ENCODE data around the gene PLA2G4A.
"Not testable (repeated sequence)": the region's sequence is repeated elsewhere in the genome, so short reads cannot be mapped to it uniquely, and the experiment has no call there.

PLA2G4A gene

DNA sequence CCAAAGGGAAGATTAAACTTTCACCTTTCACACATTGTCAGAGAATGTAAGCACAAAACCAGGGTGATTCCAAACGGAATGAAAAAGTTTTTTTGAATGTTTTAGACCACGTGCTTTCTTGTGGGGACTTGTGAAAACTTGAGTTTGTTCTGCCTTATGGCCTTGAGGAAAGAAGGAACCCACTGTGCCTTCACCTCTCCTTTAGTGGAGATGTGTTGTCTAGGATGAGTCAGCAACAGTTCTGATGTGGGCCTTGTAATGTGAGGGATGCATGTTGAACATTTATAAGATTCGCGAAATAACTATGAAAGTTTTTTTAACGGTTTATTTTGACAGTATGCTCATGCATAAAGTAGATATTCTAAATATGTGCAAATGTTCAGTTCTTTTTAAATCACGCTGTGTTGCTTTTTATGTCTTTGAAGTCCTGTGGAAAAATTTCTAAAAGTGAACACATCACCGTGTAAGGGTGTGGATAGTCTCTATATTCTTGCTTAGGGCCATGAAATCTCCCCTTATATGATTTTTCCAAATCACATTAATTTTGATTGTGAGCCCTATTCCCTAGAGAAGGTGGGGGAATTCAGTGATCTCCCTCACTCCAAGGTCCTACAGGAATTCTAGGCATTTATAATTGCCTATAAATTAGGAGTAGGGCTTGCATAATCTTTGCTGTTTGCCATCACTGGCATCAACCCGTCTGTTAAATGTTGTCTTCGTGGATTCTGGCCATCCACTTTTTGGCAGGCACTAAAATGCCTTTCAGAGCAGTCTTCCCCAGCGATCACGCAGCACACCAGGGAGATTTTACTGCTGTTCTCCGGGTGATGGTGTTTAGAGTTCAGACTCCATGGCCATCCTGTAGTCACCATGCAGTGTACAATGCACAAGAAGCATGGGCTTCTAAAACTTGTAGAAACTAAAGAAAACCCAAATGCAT, 47.4 kb downstream of the PLA2G4A start:
- no peak for DNase-seq (ENCODE audit: low spot score)

DNA sequence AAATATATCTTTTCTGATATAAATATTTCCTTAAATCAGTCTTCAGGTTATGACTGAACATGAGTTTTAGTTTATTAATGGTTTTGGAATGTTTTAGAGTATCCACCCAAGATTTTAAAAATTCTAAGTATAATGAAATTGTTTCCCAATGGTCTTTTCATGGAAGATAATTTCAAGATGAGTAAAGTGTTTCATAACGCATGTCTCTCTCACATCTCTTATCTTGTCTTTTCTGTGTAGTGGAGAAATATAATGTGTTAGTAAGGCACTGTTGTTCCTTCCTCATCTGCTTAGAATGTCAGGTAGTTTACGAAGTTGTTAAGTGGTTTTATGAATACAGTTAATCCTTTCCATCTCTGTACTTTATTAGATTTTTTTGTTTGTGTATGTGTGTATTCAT, 49.6 kb downstream of the PLA2G4A start:
- no peak for DNase-seq (ENCODE audit: low spot score)

DNA sequence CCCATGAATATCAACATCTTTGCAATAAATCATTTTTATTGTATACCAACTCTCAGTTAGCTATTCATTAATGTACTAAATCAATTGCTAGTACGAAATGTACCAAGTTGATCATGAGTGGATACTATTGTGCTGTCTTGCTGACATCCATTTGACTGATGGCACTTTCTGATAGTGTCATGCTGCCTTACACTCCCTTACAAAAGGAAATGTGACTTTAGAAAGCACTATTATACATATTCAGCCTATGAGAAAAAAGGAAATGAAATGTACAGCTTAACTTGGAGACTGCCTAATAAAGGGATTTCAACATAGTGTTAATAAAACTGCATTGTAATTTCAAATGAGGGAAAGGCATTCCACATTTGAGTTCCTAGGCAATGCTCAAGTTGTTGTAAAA, 52.2 kb downstream of the PLA2G4A start:
- no peak for DNase-seq (ENCODE audit: low spot score)

DNA sequence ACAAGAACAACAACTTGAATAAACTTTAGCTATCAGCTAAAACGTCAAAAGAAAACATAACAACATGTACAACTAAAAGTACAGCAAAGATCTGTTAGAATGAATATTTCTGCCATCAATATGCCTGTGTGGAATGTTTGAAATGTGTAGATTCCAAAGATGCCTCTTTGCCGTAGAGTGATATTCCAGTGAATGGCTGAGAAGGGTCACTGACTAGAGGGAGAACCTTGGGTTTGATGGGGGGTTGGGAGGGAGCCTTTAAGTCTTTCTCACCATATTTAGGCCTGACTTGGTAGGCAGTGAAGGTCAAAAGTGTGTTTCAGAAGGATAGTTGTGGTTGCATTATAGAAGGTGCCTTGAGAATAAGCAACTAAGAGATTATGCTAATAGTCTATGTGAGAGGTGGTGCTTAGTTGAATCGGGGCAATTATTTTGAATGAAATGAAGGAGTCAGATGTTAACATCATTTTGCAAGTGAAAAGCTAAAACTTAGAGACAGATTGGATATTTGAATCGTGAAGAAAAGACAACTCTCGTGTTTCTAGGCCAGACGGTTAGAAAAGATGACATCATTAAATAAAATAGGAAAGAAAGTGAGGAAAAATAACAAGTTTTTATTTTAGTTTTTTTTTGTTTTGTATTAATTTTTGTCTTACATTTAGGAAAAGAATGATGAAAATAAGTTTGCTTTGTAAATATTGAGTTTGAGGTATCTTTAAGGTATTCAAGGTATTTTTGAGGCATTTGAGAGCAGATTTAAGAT, 53.8 kb downstream of the PLA2G4A start:
- DNase-seq (ENCODE audit: low spot score): no peak

DNA sequence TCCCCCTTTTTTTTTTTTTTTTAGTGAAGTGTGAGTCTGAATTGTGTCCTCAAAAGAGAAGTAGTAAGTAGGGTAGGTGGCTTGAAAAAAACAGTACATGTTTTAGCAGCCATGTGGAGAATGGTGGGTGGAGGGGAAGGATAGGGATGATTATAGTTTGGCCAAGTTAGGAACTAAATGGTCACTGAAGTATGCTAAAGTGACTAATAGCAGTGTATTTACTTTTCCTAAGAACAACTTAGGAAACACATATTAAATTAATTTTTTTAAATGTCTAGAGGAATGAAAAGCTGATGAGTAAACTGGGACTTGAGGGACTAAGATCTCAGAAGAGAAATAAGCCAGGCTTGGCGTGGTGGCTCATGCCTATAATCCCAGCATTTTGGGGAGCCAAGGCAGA, 55.5 kb downstream of the PLA2G4A start:
- no peak for DNase-seq (ENCODE audit: low spot score)

DNA sequence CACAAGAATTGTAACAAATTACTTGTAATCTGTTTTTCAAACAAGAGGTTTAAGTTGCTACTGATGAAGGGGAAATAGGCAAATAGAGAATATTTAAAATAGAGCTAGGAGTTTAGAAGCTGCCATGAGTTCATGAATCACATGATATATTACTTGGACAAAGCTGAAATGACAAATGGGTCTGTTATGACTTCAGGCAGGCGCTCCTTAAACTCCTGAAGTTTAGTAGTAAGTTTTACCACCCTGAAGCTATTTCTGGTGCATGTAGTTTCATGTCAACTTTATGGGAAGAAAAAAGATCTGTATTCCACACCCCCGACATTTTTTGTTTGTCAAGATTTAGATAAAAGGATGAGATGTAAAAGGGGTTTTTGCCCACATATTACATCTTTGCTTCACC, 58.5 kb downstream of the PLA2G4A start:
- DNase-seq (ENCODE audit: low spot score): no peak

DNA sequence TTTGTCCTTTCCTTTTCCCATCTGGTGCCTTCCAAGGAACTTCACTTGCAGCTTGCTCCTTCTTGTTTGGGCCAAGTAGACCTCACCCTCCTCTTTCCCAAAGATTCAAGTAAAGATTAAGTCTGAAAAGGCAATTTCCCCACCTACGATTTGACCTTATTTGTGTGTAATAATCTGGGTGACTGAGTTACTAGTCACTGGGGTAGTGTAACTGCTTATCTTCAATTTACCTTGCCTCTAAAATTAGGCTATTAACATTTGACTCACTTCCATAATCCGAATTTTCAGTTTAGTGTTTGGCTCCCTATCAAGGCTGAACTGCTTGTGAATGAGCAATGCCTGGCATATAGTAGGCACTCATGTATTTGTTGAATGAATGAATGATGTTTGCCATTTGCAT, 59.6 kb downstream of the PLA2G4A start:
- DNase-seq (ENCODE audit: low spot score): no peak

DNA sequence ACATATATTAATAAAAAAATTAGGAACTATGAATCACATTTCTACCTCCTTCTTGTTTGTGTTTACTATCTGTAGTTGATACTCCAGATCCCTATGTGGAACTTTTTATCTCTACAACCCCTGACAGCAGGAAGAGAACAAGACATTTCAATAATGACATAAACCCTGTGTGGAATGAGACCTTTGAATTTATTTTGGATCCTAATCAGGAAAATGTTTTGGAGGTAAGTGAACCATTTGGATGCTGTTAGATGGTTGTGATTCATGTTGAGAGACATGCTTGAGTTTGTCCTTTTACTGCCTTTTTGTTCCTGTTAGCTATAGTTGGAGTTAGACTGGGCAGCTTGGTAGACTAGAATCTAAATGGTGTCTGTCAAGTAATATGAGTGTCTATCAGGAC, 64.2 kb downstream of the PLA2G4A start:
- no peak for DNase-seq (ENCODE audit: low spot score)

DNA sequence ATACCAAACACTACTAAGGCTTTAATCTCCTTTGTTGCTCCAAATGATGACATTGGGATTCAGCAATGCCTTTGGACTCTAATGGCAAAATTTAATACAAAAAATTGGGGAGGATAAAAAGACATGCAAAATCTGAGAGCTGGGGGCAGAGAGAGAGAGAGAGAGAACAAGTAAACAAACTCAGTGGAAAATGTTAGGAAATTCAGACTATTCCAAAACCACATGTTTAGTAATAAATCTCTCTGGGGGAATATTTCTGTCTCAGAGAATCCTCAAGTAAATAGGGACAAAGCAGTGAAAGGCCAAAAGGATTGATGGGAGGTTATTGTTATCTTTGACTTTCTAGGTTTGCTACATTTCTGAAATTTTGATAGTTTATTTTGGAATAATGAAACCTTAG, 65.7 kb downstream of the PLA2G4A start:
- DNase-seq (ENCODE audit: low spot score): no peak

DNA sequence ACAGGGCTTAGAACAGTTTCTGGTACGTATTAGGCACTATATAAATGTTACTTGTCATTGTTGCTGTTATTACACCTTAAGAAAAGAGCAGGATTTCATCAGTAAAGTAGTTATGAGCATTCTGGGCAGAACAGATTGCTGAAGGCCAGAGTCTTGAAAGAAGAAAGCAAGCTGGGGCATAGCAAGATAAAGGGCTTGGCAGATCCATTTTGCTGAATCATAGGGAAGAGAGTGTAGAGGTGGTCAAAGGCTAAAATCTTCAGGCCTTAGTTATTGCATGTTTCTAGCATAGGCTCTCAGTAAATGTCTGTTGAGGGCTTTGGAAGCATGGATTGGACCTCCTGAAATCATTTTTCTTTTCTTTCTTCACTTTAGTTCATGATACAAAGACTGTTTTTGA, 67.5 kb downstream of the PLA2G4A start:
- DNase-seq (ENCODE audit: low spot score): no peak

DNA sequence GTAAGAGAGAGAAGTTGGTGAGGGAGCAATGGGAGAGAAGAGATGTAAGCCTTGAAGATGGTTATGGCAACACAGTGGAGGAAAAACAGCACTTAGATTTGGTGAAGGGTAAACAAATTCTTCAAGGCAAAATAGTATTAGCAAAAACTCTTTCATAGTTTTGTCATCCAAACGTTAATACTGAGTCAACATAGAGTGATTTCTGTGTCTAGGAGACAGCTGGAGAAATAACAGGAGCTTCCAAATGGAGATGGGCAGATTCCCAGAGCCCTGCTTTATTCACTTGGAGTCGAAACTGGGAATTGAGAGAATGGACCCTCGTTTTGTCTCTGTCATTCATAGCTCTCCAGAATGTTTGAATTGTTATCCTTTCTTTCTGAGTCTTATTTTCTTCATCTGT, 68.3 kb downstream of the PLA2G4A start:
- DNase-seq (ENCODE audit: low spot score): no peak

DNA sequence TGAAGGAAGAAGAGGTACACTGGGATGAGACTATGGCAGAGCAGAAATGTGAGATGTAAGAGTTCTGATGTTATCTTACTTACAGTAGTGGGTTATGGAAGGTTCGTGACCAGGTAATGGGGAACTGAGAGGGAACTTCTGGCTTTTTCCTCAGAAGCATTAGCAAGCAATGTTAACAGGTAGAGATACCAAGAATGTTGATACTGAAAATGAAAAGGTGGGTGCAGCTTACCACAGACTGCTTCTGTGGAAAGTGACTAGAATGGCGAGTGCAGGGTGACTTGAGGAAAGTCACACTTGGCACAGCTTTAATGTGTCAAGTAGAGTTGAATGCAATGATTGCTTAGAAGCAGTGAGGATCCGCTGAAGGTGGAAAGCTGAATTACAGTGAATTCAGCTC, 70.8 kb downstream of the PLA2G4A start:
- no peak for DNase-seq (ENCODE audit: low spot score)

DNA sequence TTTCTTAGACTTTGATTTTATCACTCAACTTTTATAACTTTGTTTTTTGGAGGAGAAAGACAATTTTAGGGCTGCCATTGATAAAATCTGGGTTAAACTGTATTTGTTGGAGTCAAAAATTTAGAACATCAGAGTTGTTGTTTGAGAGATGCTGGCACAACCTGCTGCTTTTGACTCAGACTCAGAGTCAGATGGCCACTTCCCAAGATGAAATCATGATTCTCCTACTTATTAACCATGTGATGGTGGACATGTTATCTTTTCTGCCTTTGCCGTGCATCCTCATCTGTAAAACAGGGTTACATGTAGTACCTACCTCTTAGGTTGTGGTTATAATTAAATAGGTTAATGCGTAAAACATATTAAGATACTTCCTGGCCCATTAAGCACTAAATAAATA, 71.2 kb downstream of the PLA2G4A start:
- DNase-seq (ENCODE audit: low spot score): no peak

DNA sequence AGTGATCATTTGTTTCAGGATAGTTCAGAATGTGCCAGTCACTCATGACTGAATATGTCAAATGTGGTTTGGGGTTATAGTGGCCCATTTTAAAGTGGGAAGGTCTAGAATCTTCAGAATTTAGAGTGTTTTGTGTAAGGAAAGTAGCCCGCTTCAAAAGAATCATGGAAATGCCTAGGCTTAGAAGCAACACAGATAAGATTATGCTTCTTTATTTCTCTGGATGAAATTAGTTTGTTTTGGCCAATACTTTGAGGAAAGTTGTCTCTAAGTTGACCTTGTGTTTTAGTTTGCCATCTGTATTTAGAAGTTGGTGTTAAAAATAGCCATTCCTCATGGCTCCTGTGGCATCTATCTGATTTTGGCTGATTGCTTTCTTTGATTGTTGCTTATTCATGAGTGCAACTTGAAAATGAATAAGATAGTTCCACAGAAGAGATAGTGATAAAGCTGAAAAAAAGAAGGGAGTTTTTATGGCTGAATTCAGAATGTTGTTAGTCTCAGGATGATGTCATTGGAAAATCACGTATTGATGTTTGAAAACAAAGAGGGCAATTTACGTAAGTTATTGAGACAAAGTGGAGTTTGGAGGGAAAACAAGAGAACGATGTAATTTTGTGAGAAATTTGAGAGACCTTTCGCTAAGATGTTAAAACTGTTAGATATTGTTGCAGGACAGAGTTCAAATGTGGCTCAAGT, 71.9 kb downstream of the PLA2G4A start:
- DNase-seq (ENCODE audit: low spot score): no peak

DNA sequence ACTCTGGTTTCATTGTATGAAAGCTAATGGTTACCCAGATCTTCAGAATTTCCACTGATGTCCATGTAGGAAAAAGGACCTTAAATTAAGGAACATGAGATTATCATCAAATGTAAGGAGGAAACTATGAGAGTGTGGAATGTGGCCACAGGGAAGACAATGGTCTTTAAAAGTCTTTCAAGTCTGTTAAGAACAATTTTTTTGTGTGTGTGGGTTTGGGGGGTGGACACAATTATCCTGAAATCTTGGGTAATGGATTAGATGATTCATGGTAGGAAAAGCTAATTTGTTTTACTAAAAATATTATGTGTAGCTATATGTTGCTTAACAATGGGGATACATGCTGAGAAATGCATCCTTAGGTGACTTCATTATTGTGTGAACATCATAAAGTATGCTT, 72.9 kb downstream of the PLA2G4A start:
- no peak for DNase-seq (ENCODE audit: low spot score)

DNA sequence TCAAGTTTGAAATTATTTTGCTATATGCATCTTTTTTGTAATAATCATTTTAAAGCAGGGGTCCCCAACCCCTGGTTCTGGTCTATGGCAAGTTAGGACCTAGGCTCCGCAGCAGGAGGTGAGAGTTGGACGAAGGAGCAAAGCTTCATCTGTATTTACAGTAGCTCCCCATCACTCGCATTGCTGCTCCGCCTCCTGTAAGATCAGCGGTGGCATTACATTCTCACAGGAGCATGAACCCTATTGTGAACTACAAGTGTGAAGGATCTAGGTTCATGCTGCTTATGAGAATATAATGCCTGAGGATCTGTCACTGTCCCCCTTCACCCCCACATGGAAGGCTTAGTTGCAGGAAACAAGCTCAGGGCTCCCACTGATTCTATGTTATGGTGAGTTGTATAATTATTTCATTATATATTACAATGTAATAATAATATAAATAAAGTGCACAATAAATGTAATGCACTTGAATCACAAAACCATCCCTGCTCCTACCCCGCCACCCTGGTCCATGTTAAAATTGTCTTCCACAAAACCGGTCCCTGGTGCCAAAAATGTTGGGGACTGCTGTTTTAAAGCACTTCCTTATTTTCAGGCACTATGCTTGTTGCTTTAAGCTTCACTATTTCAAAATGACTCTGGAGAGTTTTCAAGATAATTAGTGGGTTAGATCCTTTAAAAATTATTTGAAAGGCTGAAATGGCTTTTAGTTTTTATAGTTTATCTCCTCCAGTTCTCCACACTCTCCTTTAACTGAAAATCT, 74.8 kb downstream of the PLA2G4A start:
- no peak for DNase-seq (ENCODE audit: low spot score)

DNA sequence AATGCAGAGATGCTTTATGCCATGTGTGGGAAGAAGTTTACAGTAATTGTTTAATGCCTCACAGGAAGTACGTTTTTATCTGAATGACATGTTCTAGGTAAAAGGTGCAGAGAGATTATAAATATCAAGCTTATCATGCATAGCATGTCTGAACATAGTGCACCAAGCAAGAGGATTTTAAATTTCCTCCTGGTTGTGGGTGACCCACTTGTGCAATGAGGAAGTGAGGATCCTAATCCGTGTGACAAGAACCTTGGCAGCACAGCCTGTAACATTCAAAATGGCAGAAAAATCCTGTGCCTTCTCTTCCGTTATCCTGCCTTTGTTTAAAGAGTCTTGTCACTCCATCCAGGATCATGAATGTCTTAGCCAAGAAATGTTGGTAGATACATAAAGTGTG, 75.6 kb downstream of the PLA2G4A start:
- no peak for DNase-seq (ENCODE audit: low spot score)

DNA sequence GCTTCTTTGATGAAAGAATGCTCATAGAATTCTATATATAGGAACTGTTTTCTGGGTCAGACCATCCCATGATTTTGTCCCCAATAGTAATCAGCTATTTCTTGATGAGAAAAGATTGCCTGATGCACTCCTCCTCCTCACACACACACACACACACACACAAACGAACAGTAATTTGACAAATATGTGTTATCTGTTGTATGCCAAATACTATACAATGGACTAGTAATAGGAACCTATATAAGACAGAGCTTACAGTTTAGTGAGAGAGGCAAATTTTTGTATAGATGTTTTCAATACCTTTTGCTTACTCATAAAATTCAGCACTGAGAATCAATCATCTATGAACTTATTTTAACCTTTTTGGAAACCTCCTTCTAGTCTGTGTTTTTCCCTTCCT, 76.8 kb downstream of the PLA2G4A start:
- no peak for DNase-seq (ENCODE audit: low spot score)

DNA sequence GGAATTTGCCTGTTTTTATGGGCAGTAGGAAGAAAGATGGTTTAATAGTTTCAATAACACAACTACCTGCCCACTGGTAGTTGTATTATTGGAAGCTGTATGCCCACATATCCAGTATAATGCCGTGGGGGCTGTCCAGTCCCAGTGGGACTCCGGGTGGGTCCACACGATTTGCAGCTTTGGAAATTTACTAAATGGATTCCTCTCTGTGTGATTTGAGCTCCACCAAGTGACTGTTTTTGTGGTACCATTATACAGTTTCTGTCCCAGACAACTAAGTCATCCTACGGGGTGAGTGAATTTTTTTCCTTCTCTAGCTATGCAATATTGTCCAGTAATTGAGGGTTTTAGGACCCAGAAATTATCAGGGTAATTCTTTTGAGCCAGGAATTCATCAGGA, 86.8 kb downstream of the PLA2G4A start:
- DNase-seq (ENCODE audit: low spot score): no peak

DNA sequence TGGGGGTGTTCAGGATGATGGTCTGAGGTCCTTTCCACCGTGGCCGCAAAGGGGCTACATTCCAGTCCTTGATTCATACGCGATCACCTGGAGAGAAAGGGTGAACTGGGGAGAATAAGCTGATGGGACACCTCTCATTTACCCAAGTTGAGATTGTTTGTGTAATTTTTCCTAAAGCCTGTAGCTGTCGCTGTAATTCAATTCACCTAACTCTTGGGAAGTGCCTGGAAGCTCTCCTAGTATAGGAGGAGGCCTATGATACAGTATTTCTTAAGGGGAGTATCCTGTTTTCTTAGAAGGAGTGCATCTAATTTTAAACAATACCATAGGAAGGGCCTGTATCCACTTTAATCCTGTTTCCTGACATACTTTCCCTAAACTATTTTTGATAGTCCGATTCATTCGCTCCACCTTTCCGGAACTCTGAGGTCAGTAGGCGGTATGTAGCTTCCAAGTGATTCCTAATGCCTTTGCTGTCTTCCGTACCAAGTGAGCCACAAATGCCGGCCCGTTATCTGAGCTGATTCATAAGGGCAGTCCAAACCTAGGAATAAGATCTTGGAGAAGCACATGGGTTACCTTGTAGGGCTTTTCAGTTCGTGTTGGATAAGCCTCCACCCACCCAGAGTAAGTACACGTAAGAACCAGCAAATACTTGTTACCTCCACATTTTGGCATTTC, 88.5 kb downstream of the PLA2G4A start:
- DNase-seq (ENCODE audit: low spot score): not testable (repeated sequence)

DNA sequence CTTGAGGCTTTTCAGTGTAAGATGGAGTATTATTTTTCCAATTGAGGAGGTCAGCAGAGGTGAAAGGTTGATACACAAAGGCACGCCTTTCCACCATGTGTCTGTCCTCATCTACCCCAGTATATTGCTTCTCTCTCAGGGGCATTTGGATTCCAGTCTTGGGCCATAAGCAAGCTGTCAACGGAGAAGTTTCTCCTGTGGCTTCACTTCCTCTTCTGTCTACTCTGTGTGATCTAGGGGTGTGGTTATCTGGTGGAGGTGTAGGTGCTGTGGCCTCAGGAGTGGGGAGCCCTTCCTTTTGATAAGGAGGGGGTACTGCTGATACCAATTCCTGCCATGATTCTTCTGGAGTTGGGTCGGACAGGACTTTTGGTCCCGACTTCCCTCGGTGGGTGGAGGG, 92.6 kb downstream of the PLA2G4A start:
- not testable (repeated sequence) for DNase-seq (ENCODE audit: low spot score)

Measured in left forelimb (tissue), 1 donor.